T-helper 17 cell (primary cell): ENCODE results near the gene WNT2B. TPM values are rescaled to one million over a fixed set of nuclear protein-coding genes. Genes with fewer than 3 reads are reported as not detected.

ENCODE experiments used
- ATAC-seq: fragments of 150-1000 bp; cut with Tn5 transposase; 2 replicates; pipeline ENCODE4 v1.10.0; 2021; ENCODE audit warnings: mild to moderate bottlenecking, moderate library complexity
- DNase-seq, 3 donors: peaks; one replicate each; pipeline versions ENCODE4 v3.0.0 to v3.0.0-alpha.2; 2020 to 2021
- H3K9me3 ChIP-seq: one replicate; pipeline ENCODE4 v1.7.0; 2013; ENCODE audit warnings: low read length, mild to moderate bottlenecking; ENCODE audit not compliant: control insufficient read depth, poor library complexity, severe bottlenecking
- H3K27ac Mint-ChIP-seq: one replicate; pipeline ENCODE4 v1.8.0; 2022; ENCODE audit warnings: mild to moderate bottlenecking, moderate library complexity, mixed read lengths
- H3K27me3 Mint-ChIP-seq: one replicate; pipeline ENCODE4 v1.8.0; 2022; ENCODE audit warnings: mixed read lengths
- H3K36me3 Mint-ChIP-seq: one replicate; pipeline ENCODE4 v1.8.0; 2022; ENCODE audit warnings: low read depth, mixed read lengths
- H3K4me1 Mint-ChIP-seq: one replicate; pipeline ENCODE4 v1.8.0; 2022; ENCODE audit warnings: mild to moderate bottlenecking, mixed read lengths
- H3K4me3 Mint-ChIP-seq: one replicate; pipeline ENCODE4 v1.8.0; 2022; ENCODE audit warnings: mild to moderate bottlenecking, moderate library complexity, mixed read lengths
- total RNA-seq, 4 donors: library from RNA in 2 of 4; stranded (reverse) in 2 of 4; gene quantifications; one replicate each; pipeline ENCODE4 v1.2.3 and lab custom pipeline; 2022 to 2026

The WNT2B gene
- total RNA-seq, 2 donors from 2014 or later: 0.13 to 0.37 TPM

DNA sequence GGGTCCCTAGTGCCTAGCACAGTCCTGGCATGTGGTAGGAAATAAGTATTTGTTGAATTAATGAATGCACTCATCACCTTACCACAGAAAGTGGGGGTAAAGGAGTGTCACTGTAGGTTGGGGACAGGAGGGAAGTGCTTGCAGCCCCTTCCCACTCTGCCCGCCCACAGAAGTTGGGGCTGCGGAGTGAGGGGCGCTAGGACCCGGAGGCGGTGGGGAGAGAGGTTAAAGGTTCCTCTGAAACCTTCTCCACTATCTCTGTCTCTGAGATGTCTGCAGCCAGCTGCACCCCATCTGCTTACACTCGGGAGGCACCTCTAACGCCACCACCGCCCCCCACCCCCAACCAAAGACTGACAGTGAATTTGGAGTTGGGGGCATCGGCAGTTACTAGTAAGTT lies 1.4 kb upstream of the WNT2B start:
- Mint-ChIP-seq H3K4me1 (peaks cover 11% of the 10 kb centered on the region), H3K27me3 (peaks cover 42% of the 10 kb centered on the region), H3K27ac (no peak overlapping the region), H3K36me3 (peaks cover 8% of the 10 kb centered on the region), H3K4me3 (peak overlapping the region; percentile 90)
- H3K9me3 ChIP-seq: no peaks in the 10 kb centered on the region
- DNase-seq (no peak), ATAC-seq (no peak)

GRCh38 chr1:112507921-112508277 lies 866 bp upstream of the WNT2B start:
- ATAC-seq (peak; percentile 37), DNase-seq (no peak)
- no peaks in the 10 kb centered on the region for H3K9me3 ChIP-seq
- peak overlapping the region; percentile 90 for H3K4me3 Mint-ChIP-seq
- H3K27me3 Mint-ChIP-seq: peaks cover 37% of the 10 kb centered on the region
- H3K4me1 Mint-ChIP-seq: peaks cover 9% of the 10 kb centered on the region
- no peak overlapping the region for H3K27ac Mint-ChIP-seq
- peaks cover 6% of the 10 kb centered on the region for H3K36me3 Mint-ChIP-seq

GRCh38 chr1:112509005-112509659 lies 367 bp downstream of the WNT2B start:
- Mint-ChIP-seq H3K36me3 (no peaks in the 10 kb centered on the region), H3K27ac (no peak overlapping the region), H3K4me1 (peaks cover 5% of the 10 kb centered on the region), H3K27me3 (peaks cover 24% of the 10 kb centered on the region), H3K4me3 (peak overlapping the region; percentile 71)
- ATAC-seq (peak; percentile 58), DNase-seq (peak in 1 of 3 donors; percentile 7)
- no peaks in the 10 kb centered on the region for H3K9me3 ChIP-seq

GRCh38 chr1:112509660-112510178 lies 954 bp downstream of the WNT2B start:
- H3K36me3 Mint-ChIP-seq: no peaks in the 10 kb centered on the region
- peaks cover 18% of the 10 kb centered on the region for H3K27me3 Mint-ChIP-seq
- H3K4me3 Mint-ChIP-seq: peak overlapping the region; percentile 71
- DNase-seq (no peak), ATAC-seq (no peak)
- peaks cover 5% of the 10 kb centered on the region for H3K4me1 Mint-ChIP-seq
- H3K27ac Mint-ChIP-seq: peak overlapping the region; percentile 65
- H3K9me3 ChIP-seq: no peaks in the 10 kb centered on the region

DNA sequence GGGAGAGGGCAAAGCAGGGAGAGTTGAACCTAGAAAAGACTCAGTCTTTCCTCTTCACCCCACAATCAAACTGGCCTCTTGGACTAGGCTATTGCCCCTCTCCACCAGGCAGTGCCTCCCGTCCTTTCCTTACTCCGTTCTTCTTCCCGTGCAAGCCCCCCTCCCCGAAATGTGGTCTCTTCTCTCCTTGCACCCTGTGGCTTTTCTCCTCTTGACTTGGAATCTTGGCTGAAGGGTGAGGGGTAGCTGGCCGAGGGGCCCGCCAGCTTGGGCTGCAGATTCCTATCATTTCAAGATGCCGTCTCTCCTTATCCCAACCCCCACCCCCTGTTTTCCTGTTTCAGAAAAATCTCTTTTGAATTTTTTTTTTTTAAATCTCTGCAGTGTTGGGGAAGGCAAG lies 1.6 kb downstream of the WNT2B start:
- no peaks in the 10 kb centered on the region for H3K9me3 ChIP-seq
- Mint-ChIP-seq H3K4me1 (peaks cover 6% of the 10 kb centered on the region), H3K27ac (peak overlapping the region; percentile 65), H3K4me3 (peak overlapping the region; percentile 71), H3K36me3 (no peaks in the 10 kb centered on the region), H3K27me3 (peaks cover 17% of the 10 kb centered on the region)
- no peak for DNase-seq
- no peak for ATAC-seq

GRCh38 chr1:112511897-112512296 lies 3.1 kb downstream of the WNT2B start:
- H3K9me3 ChIP-seq: no peaks in the 10 kb centered on the region
- no peak overlapping the region for H3K4me3 Mint-ChIP-seq
- peaks cover 3% of the 10 kb centered on the region for H3K36me3 Mint-ChIP-seq
- peaks cover 15% of the 10 kb centered on the region for H3K27me3 Mint-ChIP-seq
- no peak overlapping the region for H3K27ac Mint-ChIP-seq
- DNase-seq (no peak), ATAC-seq (no peak)
- peaks cover 11% of the 10 kb centered on the region for H3K4me1 Mint-ChIP-seq

GRCh38 chr1:112513112-112513870 lies 4.5 kb downstream of the WNT2B start:
- Mint-ChIP-seq H3K27me3 (peaks cover 8% of the 10 kb centered on the region), H3K4me1 (peaks cover 8% of the 10 kb centered on the region), H3K36me3 (peaks cover 3% of the 10 kb centered on the region), H3K4me3 (no peak overlapping the region), H3K27ac (no peak overlapping the region)
- DNase-seq: no peak
- ATAC-seq: no peak
- H3K9me3 ChIP-seq: no peaks in the 10 kb centered on the region

- no peak for ATAC-seq
- H3K9me3 ChIP-seq: no peaks in the 10 kb centered on the region
- no peak for DNase-seq
- Mint-ChIP-seq H3K4me3 (no peak overlapping the region), H3K4me1 (peaks cover 8% of the 10 kb centered on the region), H3K36me3 (peaks cover 3% of the 10 kb centered on the region), H3K27ac (no peak overlapping the region), H3K27me3 (peaks cover 8% of the 10 kb centered on the region)
These were observed 6.1 kb downstream of the WNT2B start for GRCh38 chr1:112514901-112515300.

DNA sequence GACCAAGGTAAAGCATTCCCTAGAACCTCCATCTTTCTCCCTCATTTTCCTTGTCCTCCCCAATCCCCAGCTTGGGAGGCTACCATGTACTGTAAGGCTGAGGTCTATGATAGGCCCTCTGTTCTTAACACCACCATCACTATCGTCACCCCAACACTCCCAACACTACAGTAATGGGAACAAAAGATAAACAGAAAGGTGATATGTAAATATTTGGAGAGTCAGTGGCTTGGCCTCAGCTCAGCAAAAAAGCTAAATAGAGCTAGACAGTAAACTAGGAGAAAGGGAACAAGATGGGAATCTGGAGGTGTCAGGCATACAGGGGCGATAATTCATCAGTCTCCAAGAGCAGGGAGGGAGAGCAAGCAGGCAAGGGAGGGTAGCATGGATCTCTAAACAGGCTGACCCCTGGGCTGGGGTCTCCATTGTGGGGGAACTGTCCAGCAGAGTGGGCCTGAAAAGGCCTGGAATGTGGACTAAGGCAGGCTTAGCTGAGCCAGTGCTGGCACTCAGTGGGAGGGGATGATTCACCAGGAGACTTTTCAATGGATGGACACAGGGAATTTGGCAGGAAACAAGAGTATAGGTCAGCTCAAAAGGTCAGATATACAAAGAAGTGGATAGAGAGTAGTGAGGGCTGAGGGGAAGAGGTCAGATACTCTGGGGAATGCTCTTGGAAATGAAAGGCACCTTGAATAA lies 6.7 kb downstream of the WNT2B start:
- Mint-ChIP-seq H3K4me3 (no peak overlapping the region), H3K27me3 (peaks cover 3% of the 10 kb centered on the region), H3K4me1 (peaks cover 6% of the 10 kb centered on the region), H3K27ac (no peak overlapping the region), H3K36me3 (peaks cover 3% of the 10 kb centered on the region)
- ATAC-seq (no peak), DNase-seq (no peak)
- no peaks in the 10 kb centered on the region for H3K9me3 ChIP-seq

- H3K9me3 ChIP-seq: no peaks in the 10 kb centered on the region
- DNase-seq (no peak), ATAC-seq (no peak)
- peaks cover 3% of the 10 kb centered on the region for H3K36me3 Mint-ChIP-seq
- H3K27ac Mint-ChIP-seq: no peak overlapping the region
- no peak overlapping the region for H3K4me3 Mint-ChIP-seq
- H3K27me3 Mint-ChIP-seq: no peaks in the 10 kb centered on the region
- H3K4me1 Mint-ChIP-seq: peaks cover 6% of the 10 kb centered on the region
These were observed 7.4 kb downstream of the WNT2B start for GRCh38 chr1:112516141-112516540.

DNA sequence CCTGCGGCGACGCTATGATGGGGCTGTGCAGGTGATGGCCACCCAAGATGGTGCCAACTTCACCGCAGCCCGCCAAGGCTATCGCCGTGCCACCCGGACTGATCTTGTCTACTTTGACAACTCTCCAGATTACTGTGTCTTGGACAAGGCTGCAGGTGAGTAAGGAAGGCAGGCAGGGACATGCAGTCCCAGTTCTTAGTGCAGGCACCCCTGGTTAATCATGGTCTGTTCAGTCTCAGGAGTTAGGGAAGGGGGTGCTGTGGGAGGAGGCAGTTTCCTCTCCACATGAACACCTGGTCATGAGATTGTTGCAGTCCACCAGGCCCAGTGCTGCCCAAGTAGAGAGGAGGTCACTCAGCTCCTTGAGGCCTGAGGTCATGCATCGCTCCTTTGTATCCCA lies 8.5 kb downstream of the WNT2B start:
- no peak overlapping the region for H3K4me3 Mint-ChIP-seq
- H3K27me3 Mint-ChIP-seq: no peaks in the 10 kb centered on the region
- ATAC-seq: no peak
- no peak for DNase-seq
- peaks cover 6% of the 10 kb centered on the region for H3K4me1 Mint-ChIP-seq
- H3K27ac Mint-ChIP-seq: peak overlapping the region; percentile 39
- no peaks in the 10 kb centered on the region for H3K9me3 ChIP-seq
- H3K36me3 Mint-ChIP-seq: peaks cover 3% of the 10 kb centered on the region

DNA sequence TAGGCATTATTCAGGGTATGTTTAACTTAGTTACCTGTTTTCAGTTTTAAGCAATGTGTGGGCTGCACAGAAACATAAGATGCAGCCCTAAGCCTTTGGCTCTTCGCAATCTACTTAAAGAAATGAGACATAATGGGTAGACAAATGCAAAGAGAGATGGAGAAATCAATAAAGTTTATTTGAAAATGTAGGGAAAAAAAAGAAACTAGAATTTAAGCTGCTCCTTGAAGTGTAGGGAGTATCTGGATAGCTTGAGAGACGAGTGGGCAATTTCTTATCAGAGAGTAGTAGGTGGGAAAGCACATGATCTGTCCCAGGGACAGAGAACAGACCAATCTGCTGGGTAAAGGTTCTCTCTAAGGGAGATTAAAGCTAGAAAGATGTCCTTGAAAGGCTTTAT lies 8.9 kb downstream of the WNT2B start:
- no peak for ATAC-seq
- peaks cover 3% of the 10 kb centered on the region for H3K36me3 Mint-ChIP-seq

GRCh38 chr1:112518186-112518585 lies 9.4 kb downstream of the WNT2B start:
- no peak for ATAC-seq
- Mint-ChIP-seq H3K4me1 (peaks cover 6% of the 10 kb centered on the region), H3K4me3 (no peak overlapping the region), H3K27me3 (no peaks in the 10 kb centered on the region), H3K36me3 (peaks cover 3% of the 10 kb centered on the region), H3K27ac (no peak overlapping the region)
- no peaks in the 10 kb centered on the region for H3K9me3 ChIP-seq
- DNase-seq: no peak

More for the DNA sequence above, 8.9 kb downstream of the WNT2B start:
- no peak for DNase-seq
- no peak overlapping the region for H3K27ac Mint-ChIP-seq
- H3K4me1 Mint-ChIP-seq: peaks cover 6% of the 10 kb centered on the region
- H3K27me3 Mint-ChIP-seq: no peaks in the 10 kb centered on the region
- no peak overlapping the region for H3K4me3 Mint-ChIP-seq
- no peaks in the 10 kb centered on the region for H3K9me3 ChIP-seq
